DND-41 (cell line): ENCODE measurements around the gene MAP4K3.

Experiments used
- EZH2 ChIP-seq: IDR thresholded peaks from 3 replicates; pipeline ENCODE4 v1.6.1; 2012; ENCODE audit warnings: borderline replicate concordance, low read depth, mild to moderate bottlenecking, moderate library complexity, low read length, inconsistent platforms; ENCODE audit not compliant: severe bottlenecking
- TF ChIP-seq, protein P1 (sequence below): IDR thresholded peaks from 2 replicates; pipeline ENCODE4 v1.5.1; 2012; ENCODE audit warnings: borderline replicate concordance, low read length, moderate library complexity, mild to moderate bottlenecking; ENCODE audit not compliant: poor library complexity, severe bottlenecking; ENCODE audit errors: extremely low read depth

DNA sequence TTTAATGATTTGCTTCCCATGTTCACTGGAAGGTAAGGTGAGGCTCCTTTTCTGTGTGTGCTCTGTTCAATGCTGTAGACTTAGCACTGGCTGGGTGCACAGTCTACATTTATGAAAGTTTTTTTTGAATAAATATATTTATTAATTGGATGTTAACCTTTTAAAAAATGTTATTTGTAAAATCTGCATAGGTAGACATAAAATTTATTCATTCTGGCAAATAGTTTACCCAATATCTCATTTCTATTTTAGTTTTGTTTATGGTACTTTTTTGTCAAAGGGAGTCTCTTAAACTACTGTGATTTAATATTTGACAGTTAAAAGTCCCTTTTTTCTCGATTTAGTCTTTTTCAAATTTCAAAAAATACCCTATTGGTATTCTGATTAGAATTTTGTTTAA lies 213.2 kb downstream of the MAP4K3 start:
- TF ChIP-seq, protein P1, sequence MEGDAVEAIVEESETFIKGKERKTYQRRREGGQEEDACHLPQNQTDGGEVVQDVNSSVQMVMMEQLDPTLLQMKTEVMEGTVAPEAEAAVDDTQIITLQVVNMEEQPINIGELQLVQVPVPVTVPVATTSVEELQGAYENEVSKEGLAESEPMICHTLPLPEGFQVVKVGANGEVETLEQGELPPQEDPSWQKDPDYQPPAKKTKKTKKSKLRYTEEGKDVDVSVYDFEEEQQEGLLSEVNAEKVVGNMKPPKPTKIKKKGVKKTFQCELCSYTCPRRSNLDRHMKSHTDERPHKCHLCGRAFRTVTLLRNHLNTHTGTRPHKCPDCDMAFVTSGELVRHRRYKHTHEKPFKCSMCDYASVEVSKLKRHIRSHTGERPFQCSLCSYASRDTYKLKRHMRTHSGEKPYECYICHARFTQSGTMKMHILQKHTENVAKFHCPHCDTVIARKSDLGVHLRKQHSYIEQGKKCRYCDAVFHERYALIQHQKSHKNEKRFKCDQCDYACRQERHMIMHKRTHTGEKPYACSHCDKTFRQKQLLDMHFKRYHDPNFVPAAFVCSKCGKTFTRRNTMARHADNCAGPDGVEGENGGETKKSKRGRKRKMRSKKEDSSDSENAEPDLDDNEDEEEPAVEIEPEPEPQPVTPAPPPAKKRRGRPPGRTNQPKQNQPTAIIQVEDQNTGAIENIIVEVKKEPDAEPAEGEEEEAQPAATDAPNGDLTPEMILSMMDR = no peak
- no peak for TF ChIP-seq EZH2
